Measurements from ENCODE around the gene CACNB2. TPM values are rescaled to one million over a fixed set of nuclear protein-coding genes. Genes with fewer than 3 reads are reported as not detected.

The CACNB2 gene
- total RNA-seq, 2 experiments from 2014 or later = not detected

DNA sequence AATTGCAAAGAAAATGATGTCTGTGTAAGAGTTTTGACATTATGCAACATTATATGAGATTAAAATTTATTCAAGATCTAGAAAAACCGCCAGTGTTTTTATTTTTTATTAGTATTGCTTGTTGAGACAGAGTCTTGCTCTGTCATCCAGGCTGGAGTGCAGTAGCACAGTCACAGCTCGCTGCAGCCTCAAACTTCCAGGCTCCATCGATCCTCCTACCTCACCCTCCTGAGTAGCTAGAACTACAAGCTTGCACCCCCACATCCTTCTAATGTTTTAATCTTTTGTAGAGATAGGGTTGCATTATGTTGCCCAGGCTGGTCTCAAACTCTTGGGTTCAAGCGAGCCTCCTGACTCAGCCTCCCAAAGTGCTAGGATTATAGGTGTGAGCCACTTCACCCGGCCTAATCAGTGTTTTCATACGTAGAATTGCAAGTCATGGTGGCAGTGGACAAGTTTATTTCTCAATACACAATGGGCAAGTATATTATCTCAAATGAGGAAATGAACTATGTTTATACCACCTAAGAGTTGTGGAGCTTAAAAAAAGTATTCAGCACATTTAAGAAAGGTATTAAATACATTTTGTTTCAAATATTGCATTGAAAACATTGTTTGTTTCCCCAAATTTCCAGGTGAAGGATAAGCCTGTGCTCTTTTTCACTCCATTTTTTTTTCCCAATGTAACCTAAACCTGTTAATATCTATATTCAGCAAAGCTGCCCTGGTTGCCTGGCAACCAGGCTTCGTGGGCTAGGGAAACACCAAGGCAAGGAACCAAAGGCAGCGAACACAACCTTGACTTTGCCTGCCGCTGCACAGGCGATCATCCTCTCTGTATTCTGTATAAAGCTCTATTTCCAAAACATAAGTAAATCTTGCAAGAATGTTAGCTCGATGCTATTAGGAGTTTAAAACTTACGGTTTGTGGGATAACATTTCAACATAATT, 163.9 kb downstream of the CACNB2 start:
- Mint-ChIP-seq H3K27me3 (no peaks in the 10 kb centered on the region), H3K9me3 (no peaks in the 10 kb centered on the region), H3K27ac (no peak overlapping the region), H3K4me3 (no peak overlapping the region), H3K4me1 (no peaks in the 10 kb centered on the region), H3K36me3 (ENCODE audit: low read depth) (no peaks in the 10 kb centered on the region)
- POLR2A ChIA-PET = no interaction called here
- CTCF ChIA-PET = no interaction called here
- DNase-seq = no peak

DNA sequence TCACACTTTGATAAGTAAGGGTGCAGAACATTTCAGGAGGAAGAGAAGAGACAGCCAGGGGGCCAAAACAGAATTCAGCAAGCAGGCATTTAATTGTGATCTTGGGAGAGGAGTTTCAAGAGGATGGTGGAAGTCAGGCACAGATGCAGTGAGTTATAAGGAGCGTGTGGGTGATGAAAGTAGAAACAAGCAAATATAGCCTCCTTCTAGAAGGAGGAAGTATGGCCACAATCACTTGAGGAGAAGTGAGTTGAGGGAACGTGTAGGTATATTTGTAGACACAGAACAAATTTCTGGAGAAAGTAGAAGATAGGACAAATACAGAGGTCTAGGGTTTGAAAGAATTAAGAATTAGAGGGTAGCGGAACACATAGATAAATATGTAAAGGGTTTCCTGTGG, 165.8 kb downstream of the CACNB2 start:
- no peaks in the 10 kb centered on the region for H3K36me3 Mint-ChIP-seq (ENCODE audit: low read depth)

DNA sequence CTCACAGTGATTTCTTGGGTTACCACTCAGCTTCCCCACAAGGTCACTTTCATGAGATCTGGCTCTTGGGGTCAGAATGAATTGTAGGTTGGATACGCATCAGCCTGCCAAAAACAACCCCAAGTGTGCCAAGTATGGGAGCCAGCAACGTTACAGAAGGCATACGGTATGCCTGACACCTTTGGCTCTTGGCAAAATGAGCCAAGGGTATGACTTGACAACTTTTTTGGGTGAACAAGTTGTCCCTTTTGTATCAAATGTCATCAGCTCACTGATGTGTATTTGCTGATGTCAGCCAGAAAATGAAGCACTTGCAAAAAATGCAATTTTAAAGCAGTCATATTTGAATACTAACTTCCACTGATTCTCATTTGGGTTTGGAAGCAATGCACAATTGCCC, 168.4 kb downstream of the CACNB2 start:
- ChIA-PET POLR2A (no interaction called here), CTCF (interaction anchor here (0.6 kb wide), 1 partner anchor 407 kb away, joined by 3 read pairs; no protein-coding TSS in a partner anchor)
- no peaks in the 10 kb centered on the region for H3K4me1 Mint-ChIP-seq
- H3K36me3 Mint-ChIP-seq (ENCODE audit: low read depth) = no peaks in the 10 kb centered on the region
- no peaks in the 10 kb centered on the region for H3K27me3 Mint-ChIP-seq
- H3K27ac Mint-ChIP-seq = no peak overlapping the region
- no peak for DNase-seq
- no peak overlapping the region for H3K4me3 Mint-ChIP-seq
- no peaks in the 10 kb centered on the region for H3K9me3 Mint-ChIP-seq

More for the DNA sequence above, 165.8 kb downstream of the CACNB2 start:
- Mint-ChIP-seq H3K9me3 (no peaks in the 10 kb centered on the region), H3K4me1 (no peaks in the 10 kb centered on the region), H3K27me3 (no peaks in the 10 kb centered on the region), H3K4me3 (no peak overlapping the region), H3K27ac (no peak overlapping the region)
- CTCF ChIA-PET = no interaction called here
- no peak for DNase-seq
- POLR2A ChIA-PET = no interaction called here

DNA sequence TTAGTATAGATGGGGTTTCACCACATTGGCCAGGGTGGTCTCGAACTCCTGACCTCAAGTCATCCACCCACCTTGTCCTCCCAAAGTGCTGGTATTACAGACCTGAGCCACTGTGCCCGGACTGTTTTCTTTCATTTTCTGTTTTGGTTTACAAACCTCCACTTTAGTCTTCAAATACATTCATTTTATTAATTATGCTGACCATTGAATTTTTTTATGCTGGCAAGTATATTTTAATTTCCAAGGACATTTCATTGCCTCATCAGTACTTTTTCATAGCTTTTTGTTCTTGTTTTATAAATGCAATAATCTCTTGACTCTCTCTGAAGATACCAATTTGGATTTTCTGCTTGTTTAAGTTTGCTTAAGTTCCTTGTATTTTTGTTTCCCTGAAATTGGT, 170.5 kb downstream of the CACNB2 start:
- no peak for DNase-seq
- Mint-ChIP-seq H3K27ac (no peak overlapping the region), H3K27me3 (no peaks in the 10 kb centered on the region), H3K9me3 (no peaks in the 10 kb centered on the region), H3K4me1 (no peaks in the 10 kb centered on the region), H3K4me3 (no peak overlapping the region), H3K36me3 (ENCODE audit: low read depth) (no peaks in the 10 kb centered on the region)
- POLR2A ChIA-PET = no interaction called here
- CTCF ChIA-PET = no interaction called here

DNA sequence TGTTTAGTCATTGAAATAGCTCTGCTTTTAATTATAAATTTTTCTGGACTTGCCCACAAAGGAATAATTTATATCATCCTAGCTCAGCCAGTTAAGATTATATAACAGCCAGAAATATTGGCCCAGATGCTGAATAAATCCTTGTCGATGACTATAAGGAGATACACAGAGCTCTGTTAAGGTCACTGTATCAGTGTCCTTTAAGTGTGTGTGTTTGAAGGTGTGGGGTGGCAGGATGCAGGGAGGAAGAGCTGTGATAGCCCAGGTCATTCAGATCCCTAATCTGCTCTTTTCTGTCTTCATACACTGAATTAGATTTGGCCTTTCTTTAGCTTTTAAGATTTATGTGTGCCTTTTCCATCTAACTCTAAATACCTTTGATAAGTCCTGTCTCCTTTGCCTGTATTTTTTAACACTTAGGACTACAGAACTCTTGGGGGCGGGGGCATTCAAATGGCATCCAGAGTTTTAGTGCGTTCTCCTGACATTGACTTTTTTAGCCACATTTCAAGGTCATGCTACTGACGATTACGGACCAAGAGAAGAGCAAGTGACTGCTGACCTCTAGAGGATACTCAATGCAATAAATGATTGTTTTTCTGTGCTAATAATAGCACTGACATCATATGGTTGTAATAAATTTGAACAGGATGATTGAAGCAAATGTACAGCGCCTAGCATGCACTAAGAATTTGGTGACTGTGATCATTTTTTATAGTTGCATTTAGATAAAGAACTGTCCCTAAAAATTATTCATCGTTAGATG, 172.3 kb downstream of the CACNB2 start:
- peaks cover 3% of the 10 kb centered on the region for H3K27me3 Mint-ChIP-seq
- POLR2A ChIA-PET = interaction anchor here (0.6 kb wide), 1 partner anchor 15 kb away, joined by 3 read pairs; no protein-coding TSS in a partner anchor
- H3K9me3 Mint-ChIP-seq = no peaks in the 10 kb centered on the region

DNA sequence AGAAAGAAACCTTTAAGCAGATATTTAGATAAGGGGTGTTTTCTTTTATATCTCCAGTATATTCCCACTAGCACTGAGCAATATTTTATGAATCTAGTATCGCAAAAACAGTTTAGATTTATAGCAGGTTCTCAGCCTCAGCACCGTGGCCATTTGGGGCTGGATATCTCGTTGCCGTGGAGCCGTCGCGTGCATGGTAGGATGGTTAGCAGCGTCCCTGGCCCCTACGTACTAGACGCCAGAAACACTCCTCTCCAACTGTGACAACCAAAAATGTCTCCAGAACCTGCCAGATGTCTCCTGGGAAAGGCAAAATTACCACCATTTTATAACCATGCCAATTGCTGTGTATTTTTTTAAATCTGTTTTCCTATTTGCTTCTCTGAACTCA, 172.9 kb downstream of the CACNB2 start:
- Mint-ChIP-seq H3K27me3 (peaks cover 3% of the 10 kb centered on the region), H3K4me1 (no peaks in the 10 kb centered on the region), H3K36me3 (ENCODE audit: low read depth) (no peaks in the 10 kb centered on the region), H3K4me3 (no peak overlapping the region), H3K9me3 (no peaks in the 10 kb centered on the region), H3K27ac (no peak overlapping the region)
- CTCF ChIA-PET = no interaction called here
- no peak for DNase-seq
- POLR2A ChIA-PET = no interaction called here

More for the DNA sequence above, 172.3 kb downstream of the CACNB2 start:
- Mint-ChIP-seq H3K36me3 (ENCODE audit: low read depth) (no peaks in the 10 kb centered on the region), H3K4me3 (no peak overlapping the region), H3K27ac (no peak overlapping the region), H3K4me1 (no peaks in the 10 kb centered on the region)
- DNase-seq = no peak
- CTCF ChIA-PET = no interaction called here

DNA sequence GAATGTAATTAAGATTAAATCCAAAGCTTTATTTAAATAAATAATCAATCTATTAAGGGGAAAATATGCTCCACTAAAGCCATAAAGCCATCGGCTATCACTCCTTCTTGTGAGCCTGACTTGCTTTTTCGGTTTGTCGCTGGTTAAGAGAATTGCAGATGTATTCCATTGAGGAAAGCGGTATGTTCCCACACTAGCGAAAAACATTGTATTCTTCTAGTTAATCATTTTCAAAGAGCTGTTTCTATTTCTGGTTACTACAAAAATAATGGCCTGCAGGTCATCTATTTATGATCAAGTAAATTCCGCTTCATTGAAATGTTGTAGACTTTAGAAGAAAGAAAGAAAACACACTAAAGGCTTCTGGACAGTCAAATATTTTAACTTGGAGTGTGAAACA, 173.4 kb downstream of the CACNB2 start:
- H3K27me3 Mint-ChIP-seq = peaks cover 3% of the 10 kb centered on the region
- H3K4me1 Mint-ChIP-seq = no peaks in the 10 kb centered on the region
- no peak for DNase-seq
- POLR2A ChIA-PET = no interaction called here
- no peak overlapping the region for H3K27ac Mint-ChIP-seq
- H3K4me3 Mint-ChIP-seq = no peak overlapping the region
- CTCF ChIA-PET = no interaction called here
- no peaks in the 10 kb centered on the region for H3K9me3 Mint-ChIP-seq
- H3K36me3 Mint-ChIP-seq (ENCODE audit: low read depth) = no peaks in the 10 kb centered on the region

DNA sequence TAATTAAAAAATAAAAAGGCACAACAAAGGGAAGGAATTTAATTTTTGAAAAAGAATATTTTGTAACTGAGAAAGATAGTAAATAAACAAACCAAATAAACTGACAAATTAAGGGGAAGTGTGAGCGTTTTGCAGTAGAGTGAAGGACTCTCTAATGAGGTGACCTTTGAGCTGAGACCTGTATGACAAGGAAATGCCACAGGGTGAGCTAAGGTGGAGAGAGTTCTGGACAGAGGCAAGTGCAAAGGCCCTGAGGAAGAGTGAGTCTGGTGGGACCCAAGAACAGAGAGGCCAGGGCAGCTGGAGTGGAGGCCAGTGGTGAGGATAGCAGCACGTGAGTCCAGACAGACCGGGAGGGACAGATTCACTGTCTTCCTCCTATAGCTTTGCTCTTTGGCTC, 179.4 kb downstream of the CACNB2 start:
- no peaks in the 10 kb centered on the region for H3K4me1 Mint-ChIP-seq
- H3K9me3 Mint-ChIP-seq = no peaks in the 10 kb centered on the region
- no peak overlapping the region for H3K4me3 Mint-ChIP-seq
- no peaks in the 10 kb centered on the region for H3K36me3 Mint-ChIP-seq (ENCODE audit: low read depth)
- no peak overlapping the region for H3K27ac Mint-ChIP-seq
- DNase-seq = no peak
- POLR2A ChIA-PET = no interaction called here
- peaks cover 3% of the 10 kb centered on the region for H3K27me3 Mint-ChIP-seq
- CTCF ChIA-PET = no interaction called here

DNA sequence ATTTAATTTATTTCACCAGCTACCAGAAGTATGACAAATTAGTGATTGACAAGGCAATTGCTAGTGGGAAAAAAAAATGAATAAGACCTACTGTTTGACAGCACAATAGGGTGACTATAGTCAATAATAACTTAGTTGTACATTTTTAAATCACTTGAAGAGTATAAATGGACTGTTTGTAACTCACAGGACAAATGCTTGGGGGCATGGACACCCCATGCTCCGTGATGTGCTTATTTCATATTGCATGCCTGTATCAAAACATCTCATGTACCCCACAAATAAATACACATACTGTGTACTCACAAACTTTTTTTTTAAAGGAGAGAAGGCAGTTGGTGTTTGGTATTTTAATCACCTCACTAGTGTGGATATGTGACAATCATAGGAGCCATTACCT, 181.1 kb downstream of the CACNB2 start:
- no peak overlapping the region for H3K4me3 Mint-ChIP-seq
- H3K27ac Mint-ChIP-seq = no peak overlapping the region
- H3K36me3 Mint-ChIP-seq (ENCODE audit: low read depth) = no peaks in the 10 kb centered on the region
- peaks cover 3% of the 10 kb centered on the region for H3K27me3 Mint-ChIP-seq
- no peak for DNase-seq
- H3K9me3 Mint-ChIP-seq = no peaks in the 10 kb centered on the region
- CTCF ChIA-PET = no interaction called here
- no peaks in the 10 kb centered on the region for H3K4me1 Mint-ChIP-seq
- POLR2A ChIA-PET = no interaction called here

DNA sequence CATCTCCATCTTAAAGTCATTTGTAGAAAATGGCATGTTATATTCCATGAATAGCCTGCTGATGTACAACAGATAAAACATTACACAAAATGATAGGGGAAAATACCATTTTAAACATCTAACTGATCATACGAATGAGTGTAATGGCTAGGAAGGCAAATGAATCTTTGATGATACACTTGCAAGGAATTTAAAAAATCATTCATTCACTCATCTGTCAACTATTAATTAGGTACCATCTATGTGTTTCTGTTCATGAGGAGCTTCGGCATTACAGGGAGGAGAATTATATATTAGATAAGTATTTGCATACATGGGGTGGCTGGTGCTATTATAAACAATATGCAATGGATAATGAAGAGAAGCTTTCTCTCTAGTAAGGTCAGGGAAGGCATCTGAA, 183.7 kb downstream of the CACNB2 start:
- Mint-ChIP-seq H3K9me3 (no peaks in the 10 kb centered on the region), H3K27ac (no peak overlapping the region), H3K4me3 (no peak overlapping the region), H3K27me3 (no peaks in the 10 kb centered on the region), H3K4me1 (no peaks in the 10 kb centered on the region), H3K36me3 (ENCODE audit: low read depth) (no peaks in the 10 kb centered on the region)
- POLR2A ChIA-PET = no interaction called here
- CTCF ChIA-PET = no interaction called here
- DNase-seq = no peak

DNA sequence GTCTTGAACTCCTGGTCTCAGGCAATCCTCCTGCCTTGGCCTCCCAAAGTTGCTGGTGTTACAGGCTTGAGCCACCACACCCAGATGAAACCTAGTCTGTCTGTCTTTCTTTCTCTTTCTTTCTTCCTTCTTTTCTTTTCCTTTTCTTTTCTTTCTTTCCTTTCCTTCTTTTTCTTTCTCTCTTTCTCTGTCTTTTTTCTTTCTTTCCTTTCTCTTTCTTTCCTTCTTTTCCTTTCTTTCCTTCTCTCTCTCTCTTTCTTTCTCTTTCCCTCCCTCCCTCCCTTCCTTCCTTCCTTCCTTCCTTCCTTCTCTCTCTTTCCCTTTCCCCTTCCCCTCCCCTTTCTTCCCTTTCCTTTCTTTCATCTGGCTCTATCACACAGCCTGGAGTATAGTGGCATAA, 185.2 kb downstream of the CACNB2 start:
- no peaks in the 10 kb centered on the region for H3K27me3 Mint-ChIP-seq
- no peaks in the 10 kb centered on the region for H3K36me3 Mint-ChIP-seq (ENCODE audit: low read depth)
- CTCF ChIA-PET = no interaction called here
- DNase-seq = no peak
- POLR2A ChIA-PET = no interaction called here
- no peak overlapping the region for H3K4me3 Mint-ChIP-seq
- H3K4me1 Mint-ChIP-seq = no peaks in the 10 kb centered on the region
- H3K27ac Mint-ChIP-seq = no peak overlapping the region
- H3K9me3 Mint-ChIP-seq = no peaks in the 10 kb centered on the region

DNA sequence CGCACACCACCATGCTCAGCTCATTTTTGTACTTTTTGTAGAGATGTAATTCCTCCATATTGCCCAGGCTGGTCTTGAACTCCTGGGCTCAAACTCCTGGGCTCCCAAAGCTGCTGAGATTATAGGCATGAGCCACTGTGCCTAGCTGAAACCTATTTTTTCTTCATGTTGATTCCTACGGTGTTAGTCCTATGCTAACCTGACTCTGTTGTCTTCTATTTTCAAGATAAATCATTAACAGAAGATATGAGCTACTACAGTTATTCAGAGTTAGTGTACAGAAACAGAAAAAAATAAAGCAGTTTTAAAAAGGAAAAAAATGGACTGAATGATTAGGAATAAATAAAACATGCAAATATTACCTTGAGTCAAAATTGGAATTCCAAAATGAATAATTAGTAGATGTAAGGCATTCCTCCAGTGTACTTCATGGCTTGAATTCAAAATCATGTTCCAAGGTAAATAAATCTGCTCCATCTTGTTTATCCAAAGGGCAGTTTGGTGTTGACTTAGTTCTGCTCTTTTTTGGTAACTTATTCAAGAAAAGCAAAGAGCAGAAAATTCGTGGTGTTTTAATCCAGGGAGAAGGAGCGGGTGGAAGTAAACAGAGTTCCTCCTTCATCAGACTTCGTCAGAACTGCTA, 185.8 kb downstream of the CACNB2 start:
- Mint-ChIP-seq H3K27ac (no peak overlapping the region), H3K4me1 (no peaks in the 10 kb centered on the region), H3K27me3 (no peaks in the 10 kb centered on the region), H3K4me3 (no peak overlapping the region), H3K9me3 (no peaks in the 10 kb centered on the region), H3K36me3 (ENCODE audit: low read depth) (no peaks in the 10 kb centered on the region)
- POLR2A ChIA-PET = no interaction called here
- CTCF ChIA-PET = interaction anchor here (0.6 kb wide), 1 partner anchor 9 kb away, joined by 3 read pairs; no protein-coding TSS in a partner anchor
- no peak for DNase-seq

DNA sequence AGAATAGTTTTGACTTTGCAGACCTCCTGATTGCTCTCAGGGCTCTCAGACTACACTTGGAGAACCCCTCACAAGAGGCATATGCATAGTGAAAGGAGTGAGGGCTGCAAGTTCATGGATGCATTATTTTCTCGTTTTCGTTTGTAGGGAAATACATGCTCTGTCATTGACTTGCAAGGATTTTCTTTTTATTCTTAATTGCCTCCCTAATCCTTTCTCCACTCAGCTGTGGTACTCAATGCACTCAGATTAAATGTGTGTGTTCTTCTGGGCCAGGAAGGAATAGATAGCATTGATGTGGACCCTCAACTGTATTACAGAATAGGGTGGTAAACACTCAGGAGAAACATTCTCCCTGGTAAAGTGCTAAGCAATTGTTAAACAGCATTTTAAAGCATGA, 188.7 kb downstream of the CACNB2 start:
- DNase-seq = no peak
- no peaks in the 10 kb centered on the region for H3K27me3 Mint-ChIP-seq
- H3K4me3 Mint-ChIP-seq = no peak overlapping the region
- no peaks in the 10 kb centered on the region for H3K4me1 Mint-ChIP-seq
- POLR2A ChIA-PET = no interaction called here
- no peaks in the 10 kb centered on the region for H3K36me3 Mint-ChIP-seq (ENCODE audit: low read depth)
- CTCF ChIA-PET = no interaction called here
- H3K27ac Mint-ChIP-seq = no peak overlapping the region
- no peaks in the 10 kb centered on the region for H3K9me3 Mint-ChIP-seq

All from activated CD4-positive, alpha-beta T cell treated with anti-CD3 and anti-CD28 coated beads, Interleukin-2, amount 10 ng/mL, durations not matched to agents 7 days and 5 days (primary cell).